Caco-2 (cell line): Measurements from ENCODE around the gene ADGRA1. TPM values are rescaled to one million over a fixed set of nuclear protein-coding genes. Genes with fewer than 3 reads are reported as not detected.

Experiments
- BruUV-seq: library from RNA; stranded (reverse); fragments of 400-500 nt; replicated peaks from 2 replicates; lab custom pipeline; 2021; lab: Mats Ljungman, UMichigan
- CTCF ChIA-PET: fragments of 300-600 bp; sonication (Branson Sonifier 250); formaldehyde crosslinking; loops from one replicate; lab custom pipeline; 2022; ENCODE audit warnings: antibody characterized with exemption; lab: Charles Lee
- POLR2A ChIA-PET: fragments of 300-600 bp; sonication (Branson Sonifier 250); formaldehyde crosslinking; loops from one replicate; lab custom pipeline; 2022; ENCODE audit warnings: antibody characterized with exemption; lab: Charles Lee
- DNase-seq, 2 experiments: peaks; one replicate each; pipeline versions ENCODE4 v3.0.0 to v3.0.0-alpha.2; 2020 to 2022
- H3K27me3 ChIP-seq: replicated peaks from 2 replicates; pipeline ENCODE4 v1.6.0; 2011; ENCODE audit warnings: low read length; ENCODE audit not compliant: control insufficient read depth, insufficient read depth
- H3K36me3 ChIP-seq: 2 replicates; pipeline ENCODE4 v1.5.1; 2011; ENCODE audit warnings: low read length; ENCODE audit not compliant: control insufficient read depth, insufficient read depth
- H3K4me1 ChIP-seq: fragments of 250-450 bp; sonication (Bioruptor Pico); 2 replicates; pipeline ENCODE4 v1.5.1; 2020; ENCODE audit warnings: mild to moderate bottlenecking
- H3K4me3 ChIP-seq: 2 replicates; pipeline ENCODE4 v1.5.1; 2011; ENCODE audit warnings: low read depth, mild to moderate bottlenecking, control low read depth, low read length
- H3K9me3 ChIP-seq: fragments of 250-450 bp; sonication (Bioruptor Pico); 2 replicates; pipeline ENCODE4 v1.5.1; 2020; ENCODE audit warnings: mild to moderate bottlenecking, moderate library complexity
- H3K27ac Mint-ChIP-seq: one replicate; pipeline ENCODE4 v1.8.0; 2022; ENCODE audit warnings: mixed read lengths; ENCODE audit not compliant: unreplicated experiment
- H3K27me3 Mint-ChIP-seq: one replicate; pipeline ENCODE4 v1.8.0; 2022; ENCODE audit warnings: mixed read lengths; ENCODE audit not compliant: insufficient read depth, unreplicated experiment
- H3K36me3 Mint-ChIP-seq: one replicate; pipeline ENCODE4 v1.8.0; 2022; ENCODE audit warnings: mild to moderate bottlenecking, mixed read lengths; ENCODE audit not compliant: insufficient read depth, unreplicated experiment
- H3K4me1 Mint-ChIP-seq: one replicate; pipeline ENCODE4 v1.8.0; 2022; ENCODE audit warnings: low read depth, mixed read lengths; ENCODE audit not compliant: unreplicated experiment
- H3K4me3 Mint-ChIP-seq: one replicate; pipeline ENCODE4 v1.8.0; 2022; ENCODE audit warnings: mild to moderate bottlenecking, moderate library complexity, mixed read lengths; ENCODE audit not compliant: unreplicated experiment
- H3K9me3 Mint-ChIP-seq: one replicate; pipeline ENCODE4 v1.8.0; 2022; ENCODE audit warnings: mixed read lengths; ENCODE audit not compliant: unreplicated experiment
- CTCF ChIP-seq, 2 experiments: fragments of 200-600 bp in 1 of 2; IDR thresholded peaks; 1 replicate in 1 of 2; 2 replicates in 1 of 2; pipeline versions ENCODE4 v1.5.1 to v1.8.0; 2011 to 2022; ENCODE audit warnings: antibody characterized with exemption in 1 of 2, control low read depth in 1 of 2, inconsistent platforms in 1 of 2, low read depth in 1 of 2, low read length in 1 of 2, mild to moderate bottlenecking in 1 of 2, moderate library complexity in 1 of 2; ENCODE audit not compliant: insufficient read depth in 1 of 2, severe bottlenecking in 1 of 2, unreplicated experiment in 1 of 2
- intact Hi-C: fragments of 100-400 bp; cut with micrococcal nuclease; formaldehyde crosslinking; loops from one replicate; pipeline ENCODE4 v1.10.0; 2022; ENCODE audit not compliant: unreplicated experiment
- total RNA-seq: library from RNA; stranded (reverse); gene quantifications from 2 replicates; pipeline ENCODE4 v1.2.3, GENCODE V29; 2022

The ADGRA1 gene
- total RNA-seq, 1 experiment from 2014 or later = not detected

- DNase-seq = no peak
- Histone ChIP-seq H3K27me3 (no peaks in the 10 kb centered on the region), H3K4me1 (peaks cover 10% of the 10 kb centered on the region), H3K36me3 (no peaks in the 10 kb centered on the region), H3K4me3 (no peak overlapping the region), H3K9me3 (peaks cover 21% of the 10 kb centered on the region)
- ChIA-PET CTCF (no interaction called here), POLR2A (no interaction called here)
- Mint-ChIP-seq H3K4me3 (no peak overlapping the region), H3K27ac (no peak overlapping the region), H3K9me3 (peaks cover 22% of the 10 kb centered on the region), H3K36me3 (peaks cover 6% of the 10 kb centered on the region), H3K27me3 (peaks cover 4% of the 10 kb centered on the region), H3K4me1 (peaks cover 5% of the 10 kb centered on the region)
- no peak for TF ChIP-seq CTCF (IDR thresholded peaks at IDR 0.05; ENCODE audit: insufficient read depth in 1 of 2, low read depth in 1 of 2, low read length in 1 of 2, severe bottlenecking in 1 of 2, unreplicated experiment in 1 of 2)
- no TSS peak for BruUV-seq
- intact Hi-C loops = no loop called here
These were observed 17.4 kb downstream of the ADGRA1 start for GRCh38 chr10:133104963-133105640.

- POLR2A ChIA-PET = no interaction called here
- no peak overlapping the region for H3K27ac Mint-ChIP-seq
- Histone ChIP-seq H3K36me3 (no peaks in the 10 kb centered on the region), H3K4me3 (no peak overlapping the region), H3K9me3 (peaks cover 21% of the 10 kb centered on the region), H3K27me3 (no peaks in the 10 kb centered on the region), H3K4me1 (peaks cover 15% of the 10 kb centered on the region)
- intact Hi-C loops = no loop called here
- no peak for DNase-seq
- H3K4me3 Mint-ChIP-seq = no peak overlapping the region
- no peak for TF ChIP-seq CTCF (IDR thresholded peaks at IDR 0.05; ENCODE audit: insufficient read depth in 1 of 2, low read depth in 1 of 2, low read length in 1 of 2, severe bottlenecking in 1 of 2, unreplicated experiment in 1 of 2)
- BruUV-seq = no TSS peak
- peaks cover 6% of the 10 kb centered on the region for H3K36me3 Mint-ChIP-seq
- H3K9me3 Mint-ChIP-seq = peaks cover 22% of the 10 kb centered on the region
- peaks cover 4% of the 10 kb centered on the region for H3K27me3 Mint-ChIP-seq
- peaks cover 12% of the 10 kb centered on the region for H3K4me1 Mint-ChIP-seq
- CTCF ChIA-PET = no interaction called here
These were observed 18.1 kb downstream of the ADGRA1 start for GRCh38 chr10:133105686-133106390.

- no peak overlapping the region for H3K4me3 ChIP-seq
- H3K27me3 Mint-ChIP-seq = peaks cover 4% of the 10 kb centered on the region
- H3K27me3 ChIP-seq = no peaks in the 10 kb centered on the region
- H3K4me1 ChIP-seq = peaks cover 15% of the 10 kb centered on the region
- peaks cover 22% of the 10 kb centered on the region for H3K9me3 Mint-ChIP-seq
- H3K36me3 ChIP-seq = no peaks in the 10 kb centered on the region
- peaks cover 11% of the 10 kb centered on the region for H3K4me1 Mint-ChIP-seq
- H3K36me3 Mint-ChIP-seq = peaks cover 5% of the 10 kb centered on the region
- intact Hi-C loops = no loop called here
- ChIA-PET POLR2A (no interaction called here), CTCF (no interaction called here)
- H3K4me3 Mint-ChIP-seq = no peak overlapping the region
- DNase-seq = no peak
- BruUV-seq = no TSS peak
- peaks cover 21% of the 10 kb centered on the region for H3K9me3 ChIP-seq
- TF ChIP-seq CTCF (IDR thresholded peaks at IDR 0.05; ENCODE audit: insufficient read depth in 1 of 2, low read depth in 1 of 2, low read length in 1 of 2, severe bottlenecking in 1 of 2, unreplicated experiment in 1 of 2) = no peak
- no peak overlapping the region for H3K27ac Mint-ChIP-seq
These were observed 18.8 kb downstream of the ADGRA1 start for GRCh38 chr10:133106516-133106915.
